Esophagus muscularis mucosa (tissue), 4 donors: Measurements from ENCODE around the gene ERI3. TPM values are rescaled to one million over a fixed set of nuclear protein-coding genes. Genes with fewer than 3 reads are reported as not detected.

Source experiments
- DNase-seq: peaks from one replicate; pipeline ENCODE4 v3.0.0-alpha.2; 2017; ENCODE audit errors: extremely low spot score
- H3K27ac ChIP-seq, 4 donors: fragments of 200-600 bp; sonication (generic); replicated peaks in 1 of 4; 1 replicate in 3 of 4; 2 replicates in 1 of 4; pipeline ENCODE4 v1.5.1; 2016 to 2019; ENCODE audit warnings: mild to moderate bottlenecking in 1 of 4
- H3K27me3 ChIP-seq, 4 donors: fragments of 200-600 bp; sonication (generic); one replicate each; pipeline versions ENCODE4 v1.5.1 to v1.6.0; 2016 to 2019
- H3K36me3 ChIP-seq, 4 donors: fragments of 200-600 bp; sonication (generic); one replicate each; pipeline ENCODE4 v1.5.1; 2016 to 2019
- H3K4me1 ChIP-seq, 4 donors: fragments of 200-600 bp; sonication (generic); one replicate each; pipeline ENCODE4 v1.5.1; 2016 to 2019
- H3K4me3 ChIP-seq, 4 donors: fragments of 200-600 bp; sonication (generic); 1 replicate in 2 of 4; 2 replicates in 2 of 4; pipeline ENCODE4 v1.5.1; 2016 to 2019; ENCODE audit warnings: mild to moderate bottlenecking in 4 of 4, moderate library complexity in 1 of 4
- H3K9me3 ChIP-seq, 4 donors: fragments of 200-600 bp; sonication (generic); 1 replicate in 3 of 4; 2 replicates in 1 of 4; pipeline ENCODE4 v1.5.1; 2016 to 2019
- CTCF ChIP-seq, 3 experiments: fragments of 200-600 bp in 2 of 3; fragments of 450-650 bp in 1 of 3; sonication (generic) in 2 of 3; IDR thresholded peaks; one replicate each; pipeline ENCODE4 v1.5.1; 2017 to 2019; ENCODE audit warnings: antibody characterized with exemption in 3 of 3, mild to moderate bottlenecking in 2 of 3, moderate library complexity in 1 of 3
- EP300 ChIP-seq: sonication (generic); formaldehyde crosslinking; IDR thresholded peaks from one replicate; pipeline ENCODE4 v1.6.1; 2017; ENCODE audit warnings: antibody characterized with exemption
- POLR2A ChIP-seq: fragments of 450-650 bp; IDR thresholded peaks from one replicate; pipeline ENCODE4 v1.6.1; 2017; ENCODE audit warnings: antibody characterized with exemption, moderate library complexity, mild to moderate bottlenecking, low read depth
- POLR2AphosphoS5 ChIP-seq, 2 donors: sonication (generic); formaldehyde crosslinking; IDR thresholded peaks; one replicate each; pipeline ENCODE4 v1.6.1; 2017; ENCODE audit warnings: antibody characterized with exemption in 2 of 2
- WGBS: methylation state at CpG from one replicate; pipeline ENCODE4 v1.1.5; 2018; 5-methylcytosine and 5-hydroxymethylcytosine counted together
- intact Hi-C: fragments of 100-400 bp; cut with DNase I; formaldehyde crosslinking; loops from one replicate; pipeline ENCODE4 v1.15.1; 2023
- total RNA-seq, 4 donors: library from RNA; depleted of rRNA; stranded (reverse); fragments of >200 nt; gene quantifications; one replicate each; pipeline versions ENCODE4 v1.1.0 to v1.2.1, GENCODE V29; 2016

ERI3 gene
- total RNA-seq, 4 donors from 2014 or later = 40.4 to 56.6 (median 47.0) TPM

DNA sequence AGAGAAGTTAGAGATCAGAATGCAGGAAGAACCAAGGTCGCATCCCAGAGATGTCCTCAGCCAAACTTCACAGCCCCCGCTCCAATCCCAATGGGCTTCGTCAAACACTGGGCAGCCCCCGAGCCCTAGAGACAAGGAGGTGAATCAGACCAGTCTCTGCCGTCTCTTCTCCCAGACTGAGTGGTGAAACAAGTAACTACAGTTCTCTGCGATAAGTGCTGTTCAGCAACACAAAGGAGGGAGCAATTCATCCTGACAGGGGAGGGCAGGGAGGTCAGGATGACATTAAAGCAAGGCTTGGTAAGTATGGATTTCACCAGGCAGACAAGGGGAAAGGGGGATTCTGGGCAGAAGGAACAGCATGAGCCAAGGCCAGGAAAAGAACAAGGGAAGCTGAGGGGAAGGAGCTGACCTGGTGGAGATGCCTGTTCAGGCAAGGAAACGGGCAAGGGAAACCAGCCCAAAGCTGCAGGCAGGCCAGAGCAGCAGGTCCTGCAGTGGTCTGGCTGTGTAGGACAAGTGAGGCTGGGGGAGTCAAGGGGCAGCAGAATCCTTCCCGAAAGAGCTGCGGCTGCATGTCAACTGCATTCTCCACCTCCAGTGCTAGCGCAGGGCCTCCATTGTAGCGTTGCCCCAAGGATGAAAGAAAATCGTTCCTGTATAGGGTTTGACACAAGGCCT is 13.6 kb upstream of the ERI3 start:
- intact Hi-C loops = no loop called here
- DNase-seq = no peak
- H3K9me3 ChIP-seq = no peaks in the 10 kb centered on the region
- TF ChIP-seq POLR2AphosphoS5 (IDR thresholded peaks at IDR 0.05) (no peak), CTCF (IDR thresholded peaks at IDR 0.05) (no peak), POLR2A (no peak), EP300 (no peak)
- no peaks in the 10 kb centered on the region for H3K36me3 ChIP-seq
- H3K4me3 ChIP-seq = no peak overlapping the region
- peaks cover 0 to 10% (median 0%) of the 10 kb centered on the region in 4 donors for H3K27me3 ChIP-seq
- H3K27ac ChIP-seq = no peak overlapping the region
- 88% methylated on average over 12 of the region's 12 CpGs for WGBS
- no peaks in the 10 kb centered on the region for H3K4me1 ChIP-seq

GRCh38 chr1:44367944-44368343 is 12.9 kb upstream of the ERI3 start:
- no peak for TF ChIP-seq POLR2AphosphoS5 (IDR thresholded peaks at IDR 0.05)
- no peak for TF ChIP-seq CTCF (IDR thresholded peaks at IDR 0.05)
- no peak for TF ChIP-seq EP300
- TF ChIP-seq POLR2A = no peak
- H3K4me1 ChIP-seq = no peaks in the 10 kb centered on the region
- intact Hi-C loops = no loop called here
- no peaks in the 10 kb centered on the region for H3K9me3 ChIP-seq
- no peak for DNase-seq
- peaks cover 0 to 10% (median 0%) of the 10 kb centered on the region in 4 donors for H3K27me3 ChIP-seq
- no peaks in the 10 kb centered on the region for H3K36me3 ChIP-seq
- H3K27ac ChIP-seq = no peak overlapping the region
- WGBS = 86% methylated on average over 1 of the region's 1 CpG
- H3K4me3 ChIP-seq = no peak overlapping the region

- Histone ChIP-seq H3K27me3 (peaks cover 0 to 10% (median 0%) of the 10 kb centered on the region in 4 donors), H3K4me1 (no peaks in the 10 kb centered on the region), H3K9me3 (no peaks in the 10 kb centered on the region), H3K27ac (no peak overlapping the region), H3K4me3 (no peak overlapping the region), H3K36me3 (no peaks in the 10 kb centered on the region)
- intact Hi-C loops = no loop called here
- WGBS = 98% methylated on average over 7 of the region's 7 CpGs
- no peak for DNase-seq
- TF ChIP-seq POLR2A (no peak), POLR2AphosphoS5 (IDR thresholded peaks at IDR 0.05) (no peak), CTCF (IDR thresholded peaks at IDR 0.05) (no peak), EP300 (no peak)
Measured at GRCh38 chr1:44366371-44366975, 11.4 kb upstream of the ERI3 start.

DNA sequence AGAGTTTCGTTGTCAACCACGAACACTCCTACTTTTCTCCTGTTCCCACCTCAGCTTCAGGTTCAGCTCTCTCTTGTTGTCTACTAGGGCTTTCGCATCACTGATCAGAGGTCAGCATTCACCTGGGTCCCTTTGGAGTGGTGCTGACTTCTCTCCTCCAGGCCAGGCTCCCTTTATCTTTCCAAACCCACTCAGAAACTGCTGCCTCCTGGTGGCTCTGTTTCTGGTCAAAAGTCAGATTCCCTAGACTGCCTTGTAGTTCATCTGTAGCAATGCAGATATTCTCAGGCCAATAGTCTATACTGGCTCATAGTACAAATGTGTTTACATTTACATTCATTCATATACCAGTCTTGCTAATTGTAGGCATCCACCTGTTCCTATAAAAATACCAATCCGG is 6.4 kb upstream of the ERI3 start:
- intact Hi-C loops = no loop called here
- no peaks in the 10 kb centered on the region for H3K36me3 ChIP-seq
- no peak overlapping the region for H3K27ac ChIP-seq
- no peak overlapping the region for H3K4me3 ChIP-seq
- peaks cover 0 to 10% (median 0%) of the 10 kb centered on the region in 4 donors for H3K27me3 ChIP-seq
- no peaks in the 10 kb centered on the region for H3K4me1 ChIP-seq
- TF ChIP-seq EP300 (no peak), POLR2AphosphoS5 (IDR thresholded peaks at IDR 0.05) (no peak), CTCF (IDR thresholded peaks at IDR 0.05) (no peak), POLR2A (no peak)
- no peak for DNase-seq
- no peaks in the 10 kb centered on the region for H3K9me3 ChIP-seq
- WGBS = 81% methylated on average over 4 of the region's 4 CpGs
